HG03060 (cell line): Measurements from ENCODE around the gene CGAS.
A peak's percentile ranks its signal among the peaks of the same experiment; 100 is the strongest.
"Not testable (repeated sequence)": the region's sequence is repeated elsewhere in the genome, so short reads cannot be mapped to it uniquely, and the experiment has no call there.

Source experiments
- ATAC-seq: cut with Tn5 transposase; IDR thresholded peaks from one replicate; pipeline ENCODE4 v1.9.1; 2021; ENCODE audit warnings: low read depth, moderate number of reproducible peaks; ENCODE audit not compliant: unreplicated experiment

The CGAS gene

GRCh38 chr6:73400656-73401055 lies 51.4 kb downstream of the CGAS start:
- no peak for ATAC-seq

- no peak for ATAC-seq
Measured at GRCh38 chr6:73395875-73396274, 56.2 kb downstream of the CGAS start.

GRCh38 chr6:73394577-73395354 lies 57.3 kb downstream of the CGAS start, which contains the start of gene DDX43:
Gene DDX43 (plus strand): TSS chr6:73394828. CDS start chr6:73394906, 78 bp downstream.
- no peak for ATAC-seq

GRCh38 chr6:73393278-73393677 lies 58.8 kb downstream of the CGAS start:
- no peak for ATAC-seq

- ATAC-seq = not testable (repeated sequence)
Measured at GRCh38 chr6:73392188-73392587, 59.9 kb downstream of the CGAS start.

- no peak for ATAC-seq
Measured at GRCh38 chr6:73391675-73392074, 60.4 kb downstream of the CGAS start.

- ATAC-seq = no peak
Measured at GRCh38 chr6:73389854-73390253, 62.2 kb downstream of the CGAS start.

- ATAC-seq = peak; percentile 50
Measured at GRCh38 chr6:73388800-73389512, 63.1 kb downstream of the CGAS start.

- ATAC-seq = no peak
Measured at GRCh38 chr6:73388433-73388799, 63.7 kb downstream of the CGAS start.

GRCh38 chr6:73382462-73383113 lies 69.5 kb downstream of the CGAS start:
- no peak for ATAC-seq

GRCh38 chr6:73381531-73381930 lies 70.6 kb downstream of the CGAS start:
- ATAC-seq = not testable (repeated sequence)

GRCh38 chr6:73377225-73377624 lies 74.9 kb downstream of the CGAS start:
- ATAC-seq = no peak

- no peak for ATAC-seq
Measured at GRCh38 chr6:73375216-73375615, 76.9 kb downstream of the CGAS start.
